ENCODE measurements around the gene AIG1.

Gene AIG1

GRCh38 chr6:143155681-143156080 is 95.0 kb downstream of the AIG1 start:
- H3K4me2 ChIP-seq: no peak overlapping the region
- H3K9ac ChIP-seq: no peak overlapping the region
- H4K20me1 ChIP-seq: no peaks in the 10 kb centered on the region
- H3K27me3 ChIP-seq: no peaks in the 10 kb centered on the region
- H3K4me1 ChIP-seq: no peaks in the 10 kb centered on the region
- no peaks in the 10 kb centered on the region for H3K36me3 ChIP-seq
- H3K9me3 ChIP-seq: no peaks in the 10 kb centered on the region
- H3K4me3 ChIP-seq: no peak overlapping the region
- H3K27ac ChIP-seq: no peak overlapping the region
- TF ChIP-seq Cebpa-rat (IDR thresholded peaks at IDR 0.05): no peak

DNA sequence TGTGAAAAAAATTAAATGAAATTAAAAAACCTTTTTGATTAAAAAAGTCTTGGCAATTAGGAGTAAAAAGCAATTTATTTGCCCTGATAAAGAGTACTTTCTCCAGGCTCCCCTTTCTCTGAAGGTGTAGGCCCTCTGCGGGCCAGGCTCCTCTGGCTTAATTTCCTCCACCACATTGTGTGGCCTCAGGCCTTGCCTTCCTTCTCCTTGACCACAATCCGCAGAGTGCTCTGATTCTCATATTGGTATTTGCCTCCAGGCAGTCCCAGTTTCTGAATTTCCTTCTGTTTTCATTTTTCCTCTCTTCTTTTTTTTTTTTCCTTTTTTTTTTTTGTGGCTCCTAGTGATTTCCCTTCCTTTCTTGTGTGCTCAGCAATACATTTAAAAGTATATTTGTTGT is 96.4 kb downstream of the AIG1 start:
- Histone ChIP-seq H3K27ac (no peak overlapping the region), H4K20me1 (no peaks in the 10 kb centered on the region), H3K4me1 (no peaks in the 10 kb centered on the region), H3K36me3 (no peaks in the 10 kb centered on the region), H3K9me3 (no peaks in the 10 kb centered on the region), H3K4me3 (no peak overlapping the region), H3K4me2 (no peak overlapping the region), H3K9ac (no peak overlapping the region), H3K27me3 (no peaks in the 10 kb centered on the region)
- TF ChIP-seq Cebpa-rat (IDR thresholded peaks at IDR 0.05): no peak

DNA sequence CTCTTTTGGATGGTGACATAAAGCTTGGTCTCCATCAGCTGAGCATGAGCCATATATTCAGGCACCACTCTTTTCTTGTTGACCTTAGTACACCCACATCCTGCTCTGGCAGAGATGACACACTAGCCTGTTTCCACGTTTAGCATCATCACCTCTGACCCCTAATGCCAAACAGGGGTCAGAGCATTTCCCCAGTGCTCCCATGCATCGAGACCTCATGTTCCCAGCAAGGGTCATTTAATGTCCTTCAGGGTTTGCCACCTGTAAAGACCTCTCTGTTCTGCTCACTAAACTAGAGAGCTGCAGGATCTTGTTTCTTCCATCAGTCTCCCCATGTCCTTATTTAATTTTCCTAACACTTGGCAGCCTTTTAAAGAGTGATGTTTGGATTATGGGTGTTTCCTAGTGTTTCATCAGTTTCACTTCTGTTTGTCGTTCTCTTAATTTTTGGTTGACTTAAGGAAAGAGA is 97.5 kb downstream of the AIG1 start:
- no peak for TF ChIP-seq Cebpa-rat (IDR thresholded peaks at IDR 0.05)
- Histone ChIP-seq H3K36me3 (no peaks in the 10 kb centered on the region), H3K27me3 (no peaks in the 10 kb centered on the region), H3K4me3 (no peak overlapping the region), H3K9me3 (no peaks in the 10 kb centered on the region), H3K27ac (no peak overlapping the region), H3K4me2 (no peak overlapping the region), H3K4me1 (no peaks in the 10 kb centered on the region), H3K9ac (no peak overlapping the region), H4K20me1 (no peaks in the 10 kb centered on the region)

DNA sequence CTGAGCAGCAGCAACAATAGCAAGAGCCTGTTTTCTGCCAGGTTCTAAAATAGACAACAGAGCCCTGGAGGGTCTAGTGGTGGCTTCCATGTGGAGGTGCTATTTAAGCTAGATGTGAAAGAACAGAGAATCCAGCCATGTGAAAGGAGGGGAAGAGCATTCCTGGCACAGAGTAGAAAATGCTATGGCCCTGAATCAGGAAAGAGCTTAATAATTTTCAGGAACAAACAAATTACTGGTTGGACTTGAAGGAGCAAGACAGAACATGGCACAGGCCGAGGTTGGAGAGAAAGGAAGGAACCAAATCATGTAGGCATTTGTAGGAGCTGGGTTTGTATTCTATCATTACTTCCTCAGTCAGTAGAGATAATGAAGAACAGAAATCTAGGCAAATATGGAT is 98.3 kb downstream of the AIG1 start:
- no peak for TF ChIP-seq Cebpa-rat (IDR thresholded peaks at IDR 0.05)
- H3K27ac ChIP-seq: no peak overlapping the region
- H4K20me1 ChIP-seq: no peaks in the 10 kb centered on the region
- H3K4me2 ChIP-seq: no peak overlapping the region
- no peak overlapping the region for H3K9ac ChIP-seq
- no peaks in the 10 kb centered on the region for H3K27me3 ChIP-seq
- H3K36me3 ChIP-seq: no peaks in the 10 kb centered on the region
- no peak overlapping the region for H3K4me3 ChIP-seq
- H3K9me3 ChIP-seq: no peaks in the 10 kb centered on the region
- no peaks in the 10 kb centered on the region for H3K4me1 ChIP-seq

DNA sequence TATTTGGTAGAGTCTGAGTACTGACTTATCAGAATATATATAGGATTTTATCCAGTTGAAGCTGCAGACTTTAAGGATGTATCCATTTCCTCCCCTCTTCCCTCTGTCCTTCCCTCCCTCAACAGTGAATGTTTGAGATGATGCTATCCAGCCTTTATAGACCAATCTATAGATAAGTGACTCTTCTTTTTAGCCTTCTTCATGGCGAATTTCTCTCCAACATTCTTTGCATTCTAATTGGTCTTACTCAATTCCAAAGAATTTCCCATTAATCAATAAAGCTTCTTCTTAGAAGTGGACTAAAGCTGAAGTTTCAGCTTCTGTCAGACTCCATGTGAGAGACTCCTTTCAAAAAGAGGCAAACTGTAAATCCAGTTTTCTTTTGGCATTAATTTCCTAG is 99.3 kb downstream of the AIG1 start:
- H3K4me3 ChIP-seq: no peak overlapping the region
- no peaks in the 10 kb centered on the region for H3K27me3 ChIP-seq
- H3K9ac ChIP-seq: no peak overlapping the region
- no peak for TF ChIP-seq Cebpa-rat (IDR thresholded peaks at IDR 0.05)
- H3K9me3 ChIP-seq: no peaks in the 10 kb centered on the region
- H4K20me1 ChIP-seq: no peaks in the 10 kb centered on the region
- peaks cover 6% of the 10 kb centered on the region; the same call in 1 of the 2 replicates for H3K4me1 ChIP-seq
- no peak overlapping the region for H3K4me2 ChIP-seq
- no peaks in the 10 kb centered on the region for H3K36me3 ChIP-seq
- H3K27ac ChIP-seq: no peak overlapping the region

DNA sequence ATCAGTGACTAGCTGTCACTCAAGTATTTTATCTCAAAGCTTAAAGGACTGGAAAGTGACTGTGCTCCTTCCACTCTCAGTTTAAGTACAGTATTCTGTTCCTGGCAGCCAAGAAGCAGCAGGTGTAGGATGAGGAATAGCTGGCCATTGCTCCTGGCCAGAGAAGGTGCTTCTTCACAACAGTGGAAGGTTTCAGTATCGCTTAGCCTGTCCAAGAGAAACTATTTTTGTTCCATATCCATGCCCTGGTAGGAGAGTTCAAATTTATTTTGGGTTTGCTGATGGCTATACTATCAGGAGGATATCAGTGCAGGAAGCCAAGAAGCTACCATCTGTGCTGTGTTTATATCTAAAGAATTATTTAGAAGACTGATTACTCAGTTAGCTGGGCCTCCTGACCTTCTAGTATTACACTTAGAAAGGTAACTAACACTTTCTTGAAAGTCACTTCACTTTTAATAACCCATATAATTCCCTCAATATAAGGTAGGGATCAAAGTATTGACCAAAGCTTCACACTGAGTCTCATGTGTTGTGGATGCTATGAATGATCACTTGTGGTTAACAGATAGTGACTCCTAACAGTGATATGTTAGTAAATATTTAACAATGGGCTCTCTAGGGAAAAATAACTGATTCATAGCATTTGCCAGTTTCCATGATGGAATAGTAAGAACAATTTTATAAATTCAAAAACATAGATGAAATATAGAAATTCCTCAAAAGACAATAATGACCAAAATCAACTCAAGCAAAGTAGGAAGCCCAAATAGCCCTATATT is 99.9 kb downstream of the AIG1 start:
- Histone ChIP-seq H3K9me3 (no peaks in the 10 kb centered on the region), H3K27ac (no peak overlapping the region), H3K27me3 (no peaks in the 10 kb centered on the region), H3K4me3 (no peak overlapping the region), H3K9ac (no peak overlapping the region), H3K36me3 (no peaks in the 10 kb centered on the region), H3K4me1 (peaks cover 6% of the 10 kb centered on the region; the same call in 1 of the 2 replicates), H3K4me2 (no peak overlapping the region), H4K20me1 (no peaks in the 10 kb centered on the region)
- no peak for TF ChIP-seq Cebpa-rat (IDR thresholded peaks at IDR 0.05)

- Histone ChIP-seq H3K9ac (no peak overlapping the region), H4K20me1 (no peaks in the 10 kb centered on the region), H3K4me1 (peaks cover 6% of the 10 kb centered on the region; the same call in 1 of the 2 replicates), H3K4me2 (no peak overlapping the region), H3K27ac (no peak overlapping the region), H3K36me3 (no peaks in the 10 kb centered on the region), H3K4me3 (no peak overlapping the region), H3K27me3 (no peaks in the 10 kb centered on the region), H3K9me3 (no peaks in the 10 kb centered on the region)
- no peak for TF ChIP-seq Cebpa-rat (IDR thresholded peaks at IDR 0.05)
Observed at GRCh38 chr6:143163621-143164020, 102.9 kb downstream of the AIG1 start.

DNA sequence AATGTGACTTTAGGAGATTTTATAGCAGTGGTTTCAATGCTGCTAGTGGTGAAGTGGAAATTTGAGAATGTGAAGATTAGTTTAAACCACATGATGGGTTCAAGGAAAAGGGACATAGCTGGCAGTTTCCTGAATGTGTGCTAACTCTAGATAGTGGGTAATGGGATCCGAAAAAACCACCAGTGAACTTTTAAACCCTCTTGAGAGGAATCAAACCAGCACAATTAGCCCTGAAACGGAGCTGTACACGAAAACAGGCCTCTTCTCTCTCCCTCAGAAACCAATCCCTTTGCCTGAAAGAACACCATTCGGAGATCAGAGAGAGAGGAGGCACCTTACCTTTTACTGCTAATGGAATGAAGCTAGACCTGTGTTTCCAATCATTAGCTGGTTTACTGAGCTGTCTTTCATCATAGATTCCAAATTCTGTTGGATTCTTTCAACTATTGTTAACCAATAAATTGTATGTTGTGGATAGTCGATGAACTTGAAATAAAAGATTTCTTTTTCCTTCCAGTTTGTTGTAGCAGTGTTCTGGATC is 103.9 kb downstream of the AIG1 start:
- Histone ChIP-seq H3K9ac (no peak overlapping the region), H3K4me2 (0 out of 2 replicates have a peak overlapping the region, but pooled peaks have one; percentile 16), H3K4me1 (peaks cover 6% of the 10 kb centered on the region; the same call in 1 of the 2 replicates), H3K27me3 (no peaks in the 10 kb centered on the region), H3K9me3 (no peaks in the 10 kb centered on the region), H4K20me1 (no peaks in the 10 kb centered on the region), H3K36me3 (no peaks in the 10 kb centered on the region), H3K27ac (no peak overlapping the region), H3K4me3 (no peak overlapping the region)
- no peak for TF ChIP-seq Cebpa-rat (IDR thresholded peaks at IDR 0.05)

DNA sequence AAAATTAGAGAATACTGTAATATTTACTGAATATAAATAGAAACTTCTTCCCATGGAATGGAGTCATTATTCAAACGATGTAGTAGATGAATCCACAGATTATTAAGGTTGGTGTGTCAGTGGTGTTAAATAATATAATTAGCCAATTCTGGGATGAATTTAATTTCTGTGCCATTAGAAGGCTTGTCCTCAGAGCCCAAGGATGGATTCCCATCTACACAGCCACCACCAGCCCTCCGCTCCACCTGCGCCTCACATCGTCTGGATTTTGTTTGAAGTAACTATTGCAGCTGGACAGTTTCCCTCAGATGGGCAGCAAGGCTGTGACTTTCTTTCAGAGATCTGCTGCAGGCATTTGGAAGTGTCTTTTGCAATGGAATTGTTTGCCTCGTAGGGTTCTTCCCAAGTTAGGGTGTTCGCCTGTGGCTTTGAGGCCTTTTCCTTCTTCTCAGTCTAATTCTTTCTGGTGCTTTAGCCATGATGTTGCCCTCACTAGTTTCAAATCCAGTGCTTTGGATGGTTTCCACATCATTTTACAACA is 104.7 kb downstream of the AIG1 start:
- no peak for TF ChIP-seq Cebpa-rat (IDR thresholded peaks at IDR 0.05)
- H3K27ac ChIP-seq: no peak overlapping the region
- H3K4me1 ChIP-seq: peaks cover 6% of the 10 kb centered on the region; the same call in 1 of the 2 replicates
- H3K9me3 ChIP-seq: no peaks in the 10 kb centered on the region
- H3K4me2 ChIP-seq: no peak overlapping the region
- no peaks in the 10 kb centered on the region for H3K36me3 ChIP-seq
- no peaks in the 10 kb centered on the region for H3K27me3 ChIP-seq
- H3K4me3 ChIP-seq: no peak overlapping the region
- no peak overlapping the region for H3K9ac ChIP-seq
- H4K20me1 ChIP-seq: no peaks in the 10 kb centered on the region

DNA sequence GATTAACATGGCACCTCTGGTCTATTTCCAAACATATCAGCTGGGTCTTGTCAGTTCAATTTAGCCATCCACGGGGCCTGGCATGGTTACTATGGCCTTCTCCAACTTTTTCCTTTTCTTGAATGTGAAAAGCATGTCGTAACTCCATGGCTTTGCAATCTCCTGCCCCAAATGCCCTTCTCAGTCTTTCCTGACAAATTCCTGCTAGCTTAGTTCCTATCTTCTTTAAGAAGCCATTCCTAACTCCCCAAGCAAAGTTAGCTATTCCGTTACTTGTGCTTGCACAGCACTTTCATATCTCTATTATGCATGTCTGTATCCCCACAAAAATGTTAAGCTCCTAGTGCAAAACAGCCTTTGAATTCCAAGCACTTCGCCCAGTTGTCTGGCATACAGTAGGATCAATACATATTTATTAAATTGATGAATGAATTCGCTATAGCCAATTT is 105.6 kb downstream of the AIG1 start:
- H3K4me2 ChIP-seq: no peak overlapping the region
- H3K9ac ChIP-seq: no peak overlapping the region

More for the DNA sequence above, 105.6 kb downstream of the AIG1 start:
- Histone ChIP-seq H3K27ac (no peak overlapping the region), H3K27me3 (no peaks in the 10 kb centered on the region), H3K36me3 (no peaks in the 10 kb centered on the region), H4K20me1 (no peaks in the 10 kb centered on the region), H3K4me1 (peaks cover 6% of the 10 kb centered on the region; the same call in 1 of the 2 replicates), H3K9me3 (no peaks in the 10 kb centered on the region), H3K4me3 (no peak overlapping the region)
- TF ChIP-seq Cebpa-rat (IDR thresholded peaks at IDR 0.05): no peak

Data from BLaER1 (cell line).